HG02943 (cell line): ENCODE data around the gene EVL.

ENCODE experiments used
- ATAC-seq: cut with Tn5 transposase; IDR thresholded peaks from one replicate; pipeline ENCODE4 v1.9.1; 2021; ENCODE audit warnings: mild to moderate bottlenecking, low read depth, moderate library complexity; ENCODE audit not compliant: unreplicated experiment

The EVL gene

DNA sequence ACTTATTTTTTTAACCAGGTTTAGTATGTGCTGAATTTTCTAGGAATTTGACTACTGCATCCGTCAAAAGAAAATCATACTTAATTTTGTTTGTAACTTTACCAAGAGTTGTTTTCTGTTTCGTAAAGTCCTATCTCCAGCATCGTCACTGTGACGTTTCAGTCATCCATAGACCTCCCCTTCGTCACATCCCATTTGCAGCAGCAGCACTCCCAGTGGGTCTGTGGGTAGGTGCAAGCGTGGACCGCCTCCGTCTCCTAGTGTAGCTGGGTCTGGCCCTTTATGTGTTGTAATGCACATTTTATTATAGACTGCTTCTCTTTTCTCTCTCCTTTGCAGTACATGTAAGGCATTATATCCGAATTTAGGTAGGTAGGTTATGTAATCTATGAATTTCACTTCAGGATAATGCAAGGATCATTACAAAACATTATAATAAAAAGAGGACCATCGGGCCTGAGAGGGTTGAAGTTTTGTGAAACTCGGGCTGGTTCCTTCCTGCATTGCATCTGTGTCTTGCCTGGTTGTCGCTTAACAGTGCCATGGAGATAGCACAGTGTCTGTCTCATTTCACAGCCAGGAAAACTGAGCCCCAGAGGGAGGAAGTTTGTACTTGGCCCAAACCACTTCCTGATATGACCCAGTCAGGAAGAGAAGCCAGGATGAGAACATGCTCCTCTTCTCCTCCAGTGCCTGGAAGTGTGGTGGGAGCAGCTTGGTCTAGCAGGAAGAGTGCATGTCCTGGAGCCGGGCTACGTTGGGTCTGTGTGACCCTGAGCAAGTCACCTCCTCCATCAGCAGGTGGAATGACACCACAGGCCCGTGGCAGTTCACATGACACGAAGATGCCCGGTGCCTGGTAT lies 41.3 kb downstream of the EVL start:
- no peak for ATAC-seq

DNA sequence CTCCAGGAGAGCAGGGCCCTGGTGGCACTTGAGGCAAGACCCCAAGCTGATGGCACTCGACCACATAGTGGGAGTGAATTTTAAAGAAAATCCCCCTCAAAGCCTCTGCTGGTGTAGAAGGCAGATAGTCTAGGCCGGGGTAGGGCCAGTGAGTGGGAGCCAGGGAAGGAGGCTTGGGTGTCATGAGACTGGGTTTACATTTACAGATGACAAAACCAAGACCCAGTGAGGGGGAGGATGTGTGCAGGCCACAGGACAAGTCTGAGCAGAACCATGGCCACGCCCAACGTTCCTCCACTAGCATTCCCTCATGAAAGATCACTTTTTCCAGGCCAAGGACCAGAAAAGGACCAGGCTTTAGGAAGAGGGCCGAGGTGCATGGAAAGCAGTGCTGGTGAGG lies 42.0 kb downstream of the EVL start:
- no peak for ATAC-seq

DNA sequence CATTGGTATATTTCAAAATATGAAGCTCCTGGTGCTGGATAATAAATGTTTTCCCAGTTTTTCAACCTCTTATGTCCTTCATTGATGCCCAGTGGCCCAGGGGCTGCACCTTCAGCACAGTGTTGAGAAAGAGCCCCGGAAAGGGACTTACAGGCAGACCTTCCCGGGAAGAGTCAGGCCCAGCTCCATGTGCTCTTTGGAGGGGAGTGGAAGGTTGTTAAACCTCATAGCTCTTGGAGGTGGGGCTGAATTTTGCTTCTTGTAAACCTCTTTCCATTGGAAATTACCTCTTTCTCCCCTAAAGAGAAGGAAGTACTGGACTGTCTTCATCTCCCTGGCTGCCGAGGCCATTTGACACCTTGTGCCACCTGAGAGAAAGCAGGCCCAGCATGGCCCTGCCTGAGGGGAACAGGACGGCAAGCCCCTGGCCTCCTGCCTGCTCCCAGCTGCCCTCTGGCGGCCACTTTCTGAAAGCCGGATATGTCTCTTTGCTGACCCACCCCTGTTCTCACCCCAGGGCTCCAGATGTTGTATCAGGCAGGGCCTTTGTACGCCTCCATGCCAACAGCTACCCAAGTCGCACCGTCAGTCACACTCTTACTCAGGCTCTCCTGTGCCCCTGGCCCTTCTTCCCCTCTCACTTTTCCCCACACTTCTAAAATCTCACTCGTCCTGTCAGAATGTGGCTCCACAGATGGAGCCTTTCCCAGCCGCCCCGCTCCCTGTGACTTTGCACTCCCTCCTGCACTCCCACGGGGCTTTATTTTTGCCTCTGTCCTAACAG lies 43.0 kb downstream of the EVL start:
- no peak for ATAC-seq

DNA sequence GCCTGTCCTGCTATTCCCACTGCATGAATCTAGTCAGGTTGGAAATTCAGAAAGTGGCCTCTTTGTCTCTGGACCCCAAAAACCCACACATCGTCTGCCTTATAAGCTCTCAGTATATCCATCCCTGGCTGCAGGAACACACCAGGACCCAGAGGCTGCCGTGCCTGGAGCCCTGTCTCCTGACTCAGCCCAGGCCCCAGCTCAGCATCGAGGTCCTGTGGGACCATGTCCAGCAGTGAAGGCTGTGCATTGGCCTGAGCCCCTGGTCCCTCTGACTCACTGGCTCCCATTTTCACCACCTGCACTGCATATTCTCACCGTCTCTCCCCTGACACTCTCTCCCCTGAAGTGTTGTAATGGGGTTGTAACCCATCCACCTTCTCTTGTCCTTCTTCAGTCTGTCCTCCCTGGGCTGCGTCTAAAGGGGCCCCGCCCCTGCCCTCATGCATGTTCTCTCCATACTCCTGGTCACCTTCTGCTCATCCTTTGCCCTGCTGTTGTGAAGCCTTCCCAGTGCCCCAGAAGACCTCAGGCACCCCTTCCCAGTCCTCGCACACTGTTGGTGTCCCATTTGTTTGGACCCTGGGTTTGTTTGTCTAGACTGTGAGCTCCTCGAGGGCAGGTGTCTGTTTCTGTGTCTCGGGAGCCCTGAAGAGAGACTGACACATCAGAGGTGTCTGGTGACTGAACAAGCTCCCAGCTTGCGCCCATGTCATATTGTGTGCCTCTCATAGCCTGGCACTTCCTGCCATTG lies 43.8 kb downstream of the EVL start:
- no peak for ATAC-seq

DNA sequence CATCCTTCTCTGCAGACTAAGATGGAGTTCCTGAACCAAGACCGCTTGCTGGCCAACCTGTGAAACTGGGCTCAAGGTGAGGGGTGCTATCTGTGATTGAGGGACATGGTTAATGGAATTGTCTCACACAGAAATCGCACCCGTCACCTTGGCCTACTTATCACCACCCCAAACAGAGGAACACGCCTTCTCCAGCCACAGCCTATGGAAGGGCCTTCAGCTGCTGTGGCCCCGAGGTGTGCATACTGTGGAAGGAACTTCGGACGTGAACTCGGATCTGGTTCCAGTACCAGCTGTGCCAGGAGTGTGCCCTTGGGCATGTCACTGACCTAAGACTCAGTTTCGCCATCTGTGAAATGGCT lies 44.4 kb downstream of the EVL start:
- no peak for ATAC-seq

DNA sequence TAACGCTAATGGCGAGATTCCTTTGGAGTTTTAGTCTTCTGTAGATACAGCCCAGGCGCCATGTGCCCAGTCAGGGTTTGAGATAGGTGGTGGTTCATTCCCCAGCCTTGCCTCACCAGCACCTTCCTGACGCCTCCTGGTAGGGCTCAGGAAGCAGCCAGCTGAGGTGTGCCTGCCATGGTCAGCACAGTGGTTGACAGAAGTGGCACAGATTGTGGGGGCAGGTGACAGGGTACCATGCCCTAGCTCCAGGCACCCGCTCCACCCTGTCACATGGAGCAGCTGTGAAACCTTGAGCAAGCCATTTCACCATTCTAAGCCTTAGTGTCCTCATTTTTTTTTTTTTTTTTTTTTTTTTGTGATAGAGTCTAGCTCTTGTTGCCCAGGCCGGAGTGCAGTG lies 45.6 kb downstream of the EVL start:
- ATAC-seq = no peak

DNA sequence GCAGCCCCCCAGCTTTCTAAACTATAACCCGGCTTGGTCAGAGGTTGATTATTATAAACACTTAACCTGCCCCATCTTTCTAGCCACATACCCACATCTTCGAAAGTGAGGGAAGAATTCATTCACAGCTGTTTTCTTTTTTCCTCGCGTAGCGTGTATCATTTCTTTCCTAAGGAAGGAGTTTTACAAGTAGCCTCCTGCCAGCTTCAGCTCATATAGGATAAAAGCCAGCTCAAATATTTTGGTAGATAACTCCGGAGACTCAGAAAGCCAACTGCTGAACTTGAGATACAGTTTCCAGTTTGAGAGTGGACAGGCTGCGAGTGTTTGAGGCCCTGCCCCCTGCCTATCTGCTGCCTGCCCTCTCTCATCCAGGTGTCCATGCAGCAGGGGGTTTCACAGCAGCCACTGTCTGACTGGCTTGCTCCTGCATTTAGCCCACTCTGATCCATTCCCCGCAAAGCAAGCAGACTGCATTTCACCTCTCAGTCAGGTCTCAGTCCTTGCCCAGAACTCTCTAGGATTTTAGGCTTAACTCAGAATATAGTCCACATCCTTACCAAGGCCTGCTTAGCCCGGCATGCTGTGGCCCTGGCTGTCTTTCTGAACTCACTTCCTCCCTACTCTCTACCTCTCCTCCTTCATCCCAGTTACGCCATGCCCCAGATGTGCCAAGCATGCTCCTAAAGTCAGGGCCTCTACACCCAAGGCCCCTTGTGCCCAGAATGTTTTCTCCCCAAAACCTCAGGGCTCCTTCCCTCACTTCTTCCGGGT lies 46.9 kb downstream of the EVL start:
- ATAC-seq = no peak

DNA sequence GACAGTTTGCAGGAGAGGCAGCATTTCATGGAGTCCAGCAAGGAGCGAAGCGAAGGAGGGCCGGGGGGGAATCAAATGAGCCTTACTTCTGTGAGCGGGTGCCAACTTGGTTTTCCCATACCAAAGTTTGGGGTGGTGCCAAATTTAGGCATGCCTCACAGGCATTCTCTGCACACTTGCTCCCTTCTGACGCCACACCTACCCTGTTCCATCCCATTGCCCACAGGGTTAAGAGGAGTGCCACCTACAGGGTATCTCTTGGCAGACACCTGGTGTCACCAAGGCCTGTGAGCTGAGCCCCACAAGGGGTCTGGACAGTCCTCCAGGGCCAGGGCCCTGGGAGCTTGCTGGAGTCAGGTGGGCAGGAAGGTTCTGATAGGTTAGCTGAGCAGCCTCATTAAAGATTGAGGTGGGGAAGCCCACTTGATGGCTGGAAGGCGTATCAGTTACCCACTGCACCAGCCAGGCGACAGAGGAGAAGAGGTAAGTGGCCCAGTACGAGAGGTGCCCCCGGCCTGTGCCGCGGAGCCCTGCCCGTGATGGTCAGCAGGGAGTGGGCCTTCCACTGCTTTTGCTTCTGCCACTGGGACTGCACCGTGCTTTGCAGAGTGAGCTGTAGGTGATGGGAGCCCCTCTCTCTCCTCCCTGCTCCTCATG lies 49.0 kb downstream of the EVL start:
- no peak for ATAC-seq

DNA sequence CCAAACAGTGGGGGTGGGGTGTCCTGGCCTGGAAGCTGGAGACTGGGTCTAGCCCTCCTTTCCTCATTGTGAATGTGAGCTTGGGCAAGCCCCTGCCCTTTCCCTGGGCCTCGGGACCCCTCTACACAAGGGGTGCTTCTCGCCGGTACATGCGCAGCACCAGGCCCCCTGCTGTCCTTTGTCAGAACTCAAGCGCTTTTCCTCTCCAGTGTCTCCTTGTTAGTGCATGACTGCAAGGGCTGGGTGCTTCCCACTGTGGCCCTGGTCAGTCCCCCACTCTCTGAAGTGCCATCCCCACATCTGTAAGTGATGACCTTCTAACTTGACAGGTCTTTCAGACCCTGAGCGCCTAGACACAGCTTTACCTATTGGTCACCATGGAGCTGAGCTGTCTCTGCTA lies 50.0 kb downstream of the EVL start:
- ATAC-seq = no peak

DNA sequence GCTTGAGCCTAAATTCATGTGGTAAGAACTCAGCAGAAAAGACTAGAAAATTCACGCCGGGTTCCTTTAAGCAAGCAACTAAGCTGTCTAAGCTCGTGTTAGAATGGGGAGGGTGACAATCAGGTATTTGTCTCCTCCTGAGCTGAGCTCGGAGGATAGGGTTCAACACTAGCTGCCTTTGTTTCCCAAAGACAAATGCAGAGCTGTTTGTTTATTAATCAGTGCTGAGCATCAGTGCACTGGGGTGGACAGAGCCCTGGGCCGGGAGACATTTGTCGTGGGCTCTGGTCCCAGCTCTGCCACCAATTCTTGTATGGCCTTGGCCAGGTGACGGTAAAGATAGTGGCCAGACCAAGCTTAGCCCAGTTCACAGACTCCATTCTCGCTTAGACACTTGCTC lies 50.5 kb downstream of the EVL start:
- no peak for ATAC-seq

DNA sequence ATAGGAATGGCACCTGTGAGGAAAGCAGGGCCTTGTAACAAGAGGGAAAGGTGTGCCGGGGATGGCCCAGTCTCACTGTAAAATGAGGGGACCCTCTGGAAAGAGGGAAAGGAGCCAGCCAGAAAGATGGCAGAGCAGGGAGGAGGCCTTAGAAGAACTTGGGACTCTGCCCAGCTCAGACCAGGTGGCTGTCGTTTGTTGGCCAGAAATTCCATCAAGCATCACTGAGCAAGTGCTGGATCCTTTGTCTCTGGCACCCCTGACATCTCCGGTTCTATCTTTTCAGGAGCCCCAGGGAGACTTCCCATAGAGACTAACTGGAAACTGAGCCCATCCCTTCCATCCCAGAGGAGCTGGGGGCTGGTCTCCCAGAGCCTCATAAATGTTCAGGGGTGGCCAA lies 50.9 kb downstream of the EVL start:
- ATAC-seq = no peak

DNA sequence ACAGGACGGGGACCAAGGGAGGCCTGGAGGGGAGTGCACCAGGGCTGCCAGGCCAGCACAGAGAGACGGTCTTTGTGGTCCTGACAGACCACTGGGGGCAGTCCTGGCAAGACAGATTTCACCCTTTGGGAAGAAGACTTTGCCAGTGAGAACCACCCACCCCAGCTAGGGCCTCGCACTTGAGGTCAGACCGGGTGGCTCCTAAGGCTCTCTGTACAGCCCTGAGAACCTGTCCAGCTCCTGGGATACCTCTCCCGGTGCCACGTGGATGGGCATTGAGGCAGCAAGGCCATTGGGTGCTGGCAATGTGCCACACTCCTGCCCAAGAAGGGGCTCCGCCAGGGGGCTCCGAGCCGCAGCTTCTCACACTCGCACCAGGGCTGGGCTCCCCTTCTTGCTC lies 51.8 kb downstream of the EVL start:
- ATAC-seq = no peak

DNA sequence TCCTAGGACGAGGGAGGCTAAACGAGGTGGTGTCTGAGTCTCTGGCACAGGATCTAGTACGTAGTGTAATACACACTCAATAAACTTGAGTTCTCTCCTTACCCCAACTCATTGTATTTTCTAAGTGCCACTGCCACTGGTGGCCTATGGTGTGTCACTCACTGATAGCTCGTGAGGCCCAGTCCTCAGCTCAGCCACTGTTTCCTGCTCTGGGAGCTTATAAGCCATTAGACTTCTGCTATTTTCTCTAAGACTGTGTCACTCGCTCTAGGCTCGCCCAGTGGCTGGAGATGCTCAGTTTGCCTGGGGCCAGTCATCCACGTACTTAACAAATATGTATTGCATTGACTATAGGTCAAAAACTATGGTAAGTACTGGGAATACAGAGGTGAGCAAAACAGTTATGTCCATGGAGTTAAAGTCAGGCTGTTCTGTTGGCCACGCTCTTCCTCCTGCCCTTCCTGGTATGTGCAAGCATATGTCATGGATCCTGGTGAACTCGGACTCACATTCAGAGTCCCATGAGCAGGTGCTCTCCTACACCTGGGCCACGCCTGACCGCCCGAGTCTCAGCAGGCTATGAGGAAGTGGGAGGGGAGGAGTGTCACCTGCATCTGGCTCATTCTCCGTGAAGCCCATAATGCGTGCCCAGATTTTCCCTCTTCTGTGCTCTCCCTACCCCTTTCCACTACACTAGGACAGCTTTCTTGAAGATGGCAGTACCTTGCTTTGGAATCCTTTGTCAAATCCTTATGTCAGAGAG lies 52.6 kb downstream of the EVL start:
- ATAC-seq = no peak

DNA sequence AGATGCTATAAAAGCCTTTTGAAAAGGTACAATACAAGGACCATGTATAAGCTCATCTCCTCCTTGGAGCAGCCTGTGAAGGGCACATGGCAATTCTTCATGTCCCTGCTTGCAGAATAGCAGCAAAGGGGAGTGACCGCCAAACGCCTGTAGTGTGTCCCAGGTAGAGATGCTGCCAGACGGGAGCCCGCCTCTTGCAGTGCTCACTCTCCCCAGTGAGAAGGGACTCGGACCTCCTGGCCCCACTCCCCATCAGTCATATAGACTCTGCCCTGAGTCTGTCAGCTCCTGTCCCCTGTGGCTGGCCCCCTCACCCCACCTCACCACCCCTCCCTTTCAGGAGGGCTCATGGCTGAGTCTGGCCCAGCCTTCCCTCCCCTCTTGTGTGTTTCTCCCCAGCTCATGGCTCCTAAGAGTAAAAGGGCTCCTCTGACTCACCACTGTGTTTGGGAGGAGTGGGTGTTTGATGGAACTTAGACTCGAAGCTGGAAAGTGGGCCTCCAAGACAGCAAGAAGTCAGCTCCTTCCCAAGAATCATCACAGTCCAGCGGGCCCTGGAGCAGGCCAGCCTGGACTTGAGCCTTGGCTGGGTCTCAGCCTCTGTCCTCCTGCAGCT lies 53.3 kb downstream of the EVL start:
- no peak for ATAC-seq

DNA sequence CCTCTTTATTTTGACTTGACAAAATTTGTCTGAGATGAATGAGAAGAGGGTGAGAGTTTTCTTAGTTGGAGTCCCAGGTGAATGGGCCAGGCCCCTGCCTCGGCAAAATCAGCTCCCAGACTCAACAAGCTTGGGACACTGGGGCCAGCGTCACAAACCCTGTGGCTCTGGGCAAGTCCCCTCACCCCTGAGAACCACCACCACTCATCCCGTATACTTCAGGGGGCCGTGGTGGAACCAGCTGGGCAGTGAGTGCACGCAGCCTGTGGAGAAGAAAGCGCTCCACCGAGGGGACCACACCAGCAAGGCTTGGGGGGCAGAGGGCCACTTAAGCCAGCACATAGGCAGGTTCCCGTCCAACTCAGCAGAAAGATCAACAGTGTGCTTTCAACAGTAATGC lies 54.0 kb downstream of the EVL start:
- ATAC-seq = no peak

DNA sequence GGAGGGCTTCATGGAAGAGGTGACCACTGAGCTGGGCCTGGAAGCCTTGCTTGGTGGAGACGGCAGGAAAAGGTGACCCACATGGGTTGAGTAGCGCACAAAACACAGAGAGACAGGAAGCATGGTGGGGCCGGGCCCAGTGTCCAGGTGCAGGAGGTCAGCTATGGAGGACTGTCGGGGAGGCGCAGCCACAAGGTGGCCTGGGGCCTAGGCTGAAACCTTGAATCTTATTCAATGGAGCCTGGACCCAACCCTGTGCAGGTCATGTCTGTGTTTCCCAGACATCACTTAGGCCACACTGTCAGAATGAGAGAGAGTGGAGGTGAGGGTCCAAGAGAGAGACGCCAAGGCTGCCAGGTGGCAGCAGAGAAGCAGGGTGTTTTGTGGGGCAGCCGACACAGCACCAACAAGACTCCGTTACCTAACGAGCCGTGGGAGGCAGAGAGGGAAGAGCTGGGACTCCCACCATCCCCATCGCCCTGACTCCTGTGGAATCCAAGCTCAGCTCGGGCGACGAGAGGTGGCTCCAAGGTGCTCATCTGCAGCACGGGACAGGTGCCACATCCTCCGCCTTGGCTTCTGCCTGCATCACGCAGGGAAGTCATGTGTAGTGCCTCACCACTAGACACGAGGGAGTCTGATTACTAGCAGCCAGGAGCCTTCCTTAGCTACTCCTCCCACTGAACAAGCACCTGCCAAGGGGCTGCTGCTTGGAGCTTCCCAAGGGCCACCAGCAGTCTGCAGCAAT lies 55.5 kb downstream of the EVL start:
- no peak for ATAC-seq

DNA sequence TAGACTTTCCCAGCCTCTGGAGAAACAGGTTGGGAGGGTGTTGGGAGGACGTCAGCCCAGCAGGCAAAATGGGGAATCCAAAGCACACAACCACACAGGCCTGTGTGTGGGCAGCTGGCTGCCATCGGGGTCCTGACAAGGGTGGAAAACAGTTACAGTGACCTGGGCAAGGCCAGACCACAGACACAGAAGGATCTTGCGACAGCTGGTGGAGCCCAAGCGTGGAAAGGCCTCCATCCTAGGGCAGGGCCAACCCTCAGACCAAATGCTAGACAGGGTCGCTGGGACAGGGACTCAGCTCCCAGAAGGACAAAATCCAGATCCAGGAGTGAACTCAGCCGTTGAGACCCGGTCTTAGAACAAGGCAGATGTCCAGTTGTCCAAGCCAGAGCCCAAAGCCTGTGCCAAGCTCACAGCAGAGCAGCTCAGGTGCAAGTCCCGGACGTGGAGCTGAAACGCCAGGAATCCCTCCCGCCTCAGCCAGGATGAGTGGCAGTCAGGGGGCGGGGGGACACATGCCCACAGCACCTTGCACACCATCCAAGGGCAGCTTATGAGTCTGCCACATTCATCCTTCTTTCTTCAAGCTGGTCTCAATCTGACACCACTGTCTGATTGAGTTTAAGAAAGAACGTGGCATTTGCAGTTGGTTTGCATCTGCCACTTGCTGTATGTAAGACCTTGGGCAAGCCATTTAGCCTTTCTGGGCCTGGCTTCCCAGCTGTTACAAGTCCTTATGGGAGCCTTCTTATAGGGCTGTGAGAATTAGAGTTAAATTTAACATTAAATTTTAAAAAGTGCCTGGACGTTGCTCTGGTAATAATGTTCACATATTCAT lies 56.6 kb downstream of the EVL start:
- ATAC-seq = no peak
